K562 (cell line): ENCODE measurements around the gene OSBPL1A. TPM values are rescaled to one million over a fixed set of nuclear protein-coding genes. Genes with fewer than 3 reads are reported as not detected.

Source experiments
- ATAC-seq: fragments of 200-7000 bp; cut with Tn5 transposase; 3 replicates; pipeline ENCODE4 v1.9.1; 2020; ENCODE audit warnings: moderate library complexity
- BruUV-seq: library from RNA; stranded (reverse); fragments of 400-500 nt; replicated peaks from 2 replicates; lab custom pipeline; 2021; lab: Mats Ljungman, UMichigan
- CTCF ChIA-PET: fragments of 300-600 bp; formaldehyde crosslinking; extraction: SDS; loops from one replicate; lab custom pipeline; 2021; ENCODE audit warnings: low intra/inter-chr PET ratio; lab: Yijun Ruan, JAX
- POLR2A ChIA-PET: fragments of 300-600, 350-650 bp; sonication (Branson Sonifier 250); formaldehyde crosslinking; extraction: SDS; loops from one replicate; lab custom pipeline; 2021; ENCODE audit warnings: antibody characterized with exemption, inconsistent platforms; lab: Yijun Ruan, JAX
- DNase-seq, 4 experiments: peaks; one replicate each; pipeline versions ENCODE4 v3.0.0 to v3.0.0-alpha.2; 2011 to 2018; ENCODE audit warnings: low spot score in 3 of 4, mixed read lengths in 3 of 4; ENCODE audit errors: extremely low read depth in 1 of 4
- FAIRE-seq: peaks from 2 replicates; lab custom pipeline; 2011; peaks lifted over from hg19 to GRCh38; lab: Jason Lieb, UNC
- H2AFZ ChIP-seq: 2 replicates; pipeline ENCODE4 v1.6.0; 2011; ENCODE audit warnings: low read depth, low read length, control low read depth, inconsistent platforms
- H3K27ac ChIP-seq: fragments of 200-600 bp; 3 replicates; pipeline ENCODE4 v1.8.0; 2011; ENCODE audit warnings: low read depth, mild to moderate bottlenecking, control low read depth, inconsistent platforms, low read length, moderate library complexity, mixed read lengths; ENCODE audit errors: extremely low read depth
- H3K27me3 ChIP-seq, 2 experiments: fragments of 300-600 bp in 1 of 2; 2 replicates in 1 of 2; 3 replicates in 1 of 2; pipeline versions ENCODE4 v1.6.0 to v1.8.0; 2011; ENCODE audit warnings: inconsistent platforms in 2 of 2, low read length in 2 of 2, mild to moderate bottlenecking in 1 of 2, mixed read lengths in 1 of 2, moderate library complexity in 1 of 2; ENCODE audit not compliant: control insufficient read depth in 2 of 2, insufficient read depth in 2 of 2
- H3K36me3 ChIP-seq: fragments of 300-600 bp; 3 replicates; pipeline ENCODE4 v1.8.0; 2011; ENCODE audit warnings: mild to moderate bottlenecking, low read length, inconsistent platforms; ENCODE audit not compliant: control insufficient read depth, insufficient read depth
- H3K4me1 ChIP-seq, 2 experiments: fragments of 200-600 bp in 1 of 2; replicated peaks in 1 of 2; 2 replicates in 1 of 2; 3 replicates in 1 of 2; pipeline versions ENCODE4 v1.5.1 to v1.8.0; 2011; ENCODE audit warnings: inconsistent platforms in 2 of 2, low read length in 2 of 2, mild to moderate bottlenecking in 1 of 2, mixed read lengths in 1 of 2, moderate library complexity in 1 of 2; ENCODE audit not compliant: control insufficient read depth in 2 of 2, insufficient read depth in 2 of 2
- H3K4me2 ChIP-seq: 2 replicates; pipeline ENCODE4 v1.6.1; 2011; ENCODE audit warnings: low read length, control low read depth, inconsistent platforms, mixed read lengths; ENCODE audit not compliant: insufficient read depth
- H3K4me3 ChIP-seq: fragments of 200-600 bp; sonication (generic), shearing (Covaris generic); 2 replicates; pipeline ENCODE4 v1.5.1; 2016; ENCODE audit warnings: control low read depth, inconsistent platforms
- H3K79me2 ChIP-seq: fragments of 200-600 bp; 3 replicates; pipeline ENCODE4 v1.8.0; 2011; ENCODE audit warnings: low read length, inconsistent platforms; ENCODE audit not compliant: control insufficient read depth, insufficient read depth
- H3K9ac ChIP-seq, 2 experiments: 2 replicates each; pipeline versions ENCODE4 v1.6.0 to v1.6.1; 2011; ENCODE audit warnings: low read depth in 2 of 2, low read length in 2 of 2, control low read depth in 1 of 2, inconsistent platforms in 1 of 2, mild to moderate bottlenecking in 1 of 2, mixed read lengths in 1 of 2; ENCODE audit not compliant: insufficient read depth in 1 of 2
- H3K9me1 ChIP-seq: one replicate; pipeline ENCODE4 v1.6.0; 2011; ENCODE audit warnings: inconsistent platforms, mild to moderate bottlenecking, low read length, moderate library complexity; ENCODE audit not compliant: control insufficient read depth, insufficient read depth
- H3K9me3 ChIP-seq: replicated peaks from 2 replicates; pipeline ENCODE4 v1.5.1; 2011; ENCODE audit warnings: low read depth, low read length, inconsistent platforms; ENCODE audit not compliant: control insufficient read depth, insufficient read depth
- H4K20me1 ChIP-seq: replicated peaks from 2 replicates; pipeline ENCODE4 v1.6.1; 2011; ENCODE audit warnings: low read length, inconsistent platforms, mixed read lengths; ENCODE audit not compliant: control insufficient read depth, insufficient read depth
- BRF2 ChIP-seq: IDR thresholded peaks from 3 replicates; pipeline ENCODE4 v1.6.1; 2011; ENCODE audit warnings: borderline replicate concordance, mild to moderate bottlenecking; ENCODE audit not compliant: insufficient read length, insufficient read depth
- EP400 ChIP-seq: fragments of 450-650 bp; IDR thresholded peaks from 2 replicates; pipeline ENCODE4 v1.6.1; 2017; ENCODE audit warnings: antibody characterized with exemption, mild to moderate bottlenecking, moderate library complexity
- HIVEP1 ChIP-seq: fragments of 250-450 bp; sonication (Bioruptor Pico); IDR thresholded peaks from 2 replicates; pipeline ENCODE4 v1.4.0; 2020; ENCODE audit warnings: mild to moderate bottlenecking
- MED1 ChIP-seq: sonication (generic); formaldehyde crosslinking; IDR thresholded peaks from 2 replicates; pipeline ENCODE4 v1.8.1; 2023; ENCODE audit warnings: missing genetic modification reagents, borderline replicate concordance
- ZNF197 ChIP-seq: fragments of 200-800 bp; sonication (Bioruptor generic); IDR thresholded peaks from 2 replicates; pipeline ENCODE4 v1.6.1; 2016; ENCODE audit warnings: low read depth, missing genetic modification characterization, missing compliant biosample characterization
- ZNF586 ChIP-seq: fragments of 450-650 bp; formaldehyde crosslinking; conservative IDR thresholded peaks from 2 replicates; pipeline ENCODE4 v1.4.0; 2020; ENCODE audit warnings: mild to moderate bottlenecking, moderate library complexity
- WGBS: fragments of 100-300 bp; shearing (Covaris generic); methylation state at CpG from one replicate; pipeline ENCODE4 v1.1.6; 2016; ENCODE audit warnings: low coverage, mixed read lengths; ENCODE audit not compliant: insufficient coverage; ENCODE audit errors: missing lambda C conversion rate; 5-methylcytosine and 5-hydroxymethylcytosine counted together
- in situ Hi-C: fragments of 300-500 bp; cut with MboI; formaldehyde crosslinking; loops from 4 replicates; pipeline ENCODE4 v1.15.0; 2018; ENCODE audit warnings: inconsistent platforms, mixed read lengths
- intact Hi-C: fragments of 100-400 bp; cut with micrococcal nuclease; formaldehyde crosslinking; loops from 2 replicates; pipeline ENCODE4 v1.14.2; 2022
- polyA plus RNA-seq, 8 experiments: library from polyadenylated mRNA; depleted of rRNA in 4 of 8; stranded (reverse) in 5 of 8; unstranded in 3 of 8; fragments of >200 nt; fragmentation: Nextera tagmentation in 2 of 8; fragmentation: Illumina TruSeq in 1 of 8; extraction: Ambion mirVana in 2 of 8; extraction: Trizol in 1 of 8; gene quantifications; 2 replicates each; pipeline versions ENCODE4 v1.2.1 to v1.2.3, GENCODE V29; 2011 to 2014; ENCODE audit warnings: inconsistent platforms in 1 of 8, missing spikeins in 1 of 8
- total RNA-seq, 7 experiments: library from RNA; depleted of rRNA in 6 of 7; stranded (reverse); fragments of >200 nt in 6 of 7; fragmentation: Illumina TruSeq in 2 of 7; extraction: Trizol in 2 of 7; gene quantifications; 2 replicates each; pipeline versions ENCODE4 v1.2.1 to v1.2.3, GENCODE V29; 2011 to 2021; ENCODE audit warnings: low replicate concordance in 1 of 7

Gene OSBPL1A
- total and polyA plus RNA-seq, 9 of the 15 experiments (the other 6 are each of a cell fraction or from before 2014, with no cell fraction given), result 0.40 to 0.49 TPM; not detected in 7

- Histone ChIP-seq H3K27me3 (no peaks in the 10 kb centered on the region), H3K36me3 (no peaks in the 10 kb centered on the region), H3K27ac (no peak overlapping the region), H3K9ac (no peak overlapping the region), H2AFZ (no peak overlapping the region), H3K4me2 (no peak overlapping the region), H3K4me3 (no peak overlapping the region), H4K20me1 (no peaks in the 10 kb centered on the region), H3K79me2 (no peaks in the 10 kb centered on the region), H3K9me1 (no peaks in the 10 kb centered on the region), H3K9me3 (no peaks in the 10 kb centered on the region), H3K4me1 (no peaks in the 10 kb centered on the region)
- in situ Hi-C loops, result no loop called here
- FAIRE-seq (no peak), ATAC-seq (no peak), DNase-seq (no peak)
- TF ChIP-seq HIVEP1 (CRISPR knock-in tag), result no peak
- TF ChIP-seq ZNF197 (CRISPR knock-in tag), result no peak
- no peak for TF ChIP-seq BRF2
- TF ChIP-seq ZNF586 (CRISPR knock-in tag), result no peak
- no peak for TF ChIP-seq MED1 (CRISPR knock-in tag)
- TF ChIP-seq EP400, result no peak
- ChIA-PET POLR2A (no interaction called here), CTCF (no interaction called here)
- intact Hi-C loops, result no loop called here
- WGBS, result 0% methylated on average over 2 of the region's 2 CpGs
- no TSS peak for BruUV-seq
Measured at GRCh38 chr18:24333084-24333483, 64.5 kb downstream of the OSBPL1A start.
